NCI-H69 (cell line): ENCODE measurements around the gene PERCC1.

Source experiments
- DNase-seq: peaks from one replicate; lab custom pipeline; 2025; lab: John Stamatoyannopoulos, UW

The PERCC1 gene

GRCh38 chr16:1430759-1431496, at the start of gene PERCC1:
Gene PERCC1 (plus strand): TSS chr16:1431078. CDS start chr16:1432594, 1,516 bp downstream.
- DNase-seq = peak; percentile 95

- DNase-seq = no peak
Observed at GRCh38 chr16:1381612-1382406, 49.1 kb upstream of the PERCC1 start.

GRCh38 chr16:1383556-1383955, 47.3 kb upstream of the PERCC1 start:
- no peak for DNase-seq

- peak; percentile 83 for DNase-seq
Observed at GRCh38 chr16:1385232-1385631, 45.6 kb upstream of the PERCC1 start.

- DNase-seq = no peak
Observed at GRCh38 chr16:1387331-1387730, 43.5 kb upstream of the PERCC1 start.

- no peak for DNase-seq
Observed at GRCh38 chr16:1389762-1390161, 41.1 kb upstream of the PERCC1 start.

GRCh38 chr16:1390239-1390779, 40.6 kb upstream of the PERCC1 start:
- DNase-seq = no peak

- DNase-seq = no peak
Observed at GRCh38 chr16:1392826-1393225, 38.1 kb upstream of the PERCC1 start.

GRCh38 chr16:1393613-1394176, 37.2 kb upstream of the PERCC1 start:
- DNase-seq = no peak

- DNase-seq = no peak
Observed at GRCh38 chr16:1394367-1394951, 36.4 kb upstream of the PERCC1 start.

GRCh38 chr16:1395444-1396031, 35.3 kb upstream of the PERCC1 start:
- peak; percentile 19 for DNase-seq

GRCh38 chr16:1397779-1398178, 33.1 kb upstream of the PERCC1 start:
- DNase-seq = no peak

GRCh38 chr16:1398351-1398750, 32.5 kb upstream of the PERCC1 start:
- no peak for DNase-seq

GRCh38 chr16:1398826-1399581, 31.9 kb upstream of the PERCC1 start:
- no peak for DNase-seq

- DNase-seq = no peak
Observed at GRCh38 chr16:1401061-1401757, 29.7 kb upstream of the PERCC1 start.

- no peak for DNase-seq
Observed at GRCh38 chr16:1401758-1402154, 29.1 kb upstream of the PERCC1 start.

- no peak for DNase-seq
Observed at GRCh38 chr16:1403036-1403435, 27.8 kb upstream of the PERCC1 start.

GRCh38 chr16:1403733-1404132, 27.1 kb upstream of the PERCC1 start:
- no peak for DNase-seq

- no peak for DNase-seq
Observed at GRCh38 chr16:1407753-1408152, 23.1 kb upstream of the PERCC1 start.

GRCh38 chr16:1408171-1408837, 22.6 kb upstream of the PERCC1 start:
- DNase-seq = peak; percentile 95
